HG02852 (cell line): ENCODE data around the gene CFAP97.
A peak's percentile ranks its signal among the peaks of the same experiment; 100 is the strongest.
"Not testable (repeated sequence)": the region's sequence is repeated elsewhere in the genome, so short reads cannot be mapped to it uniquely, and the experiment has no call there.

Experiments used
- ATAC-seq: cut with Tn5 transposase; IDR thresholded peaks from one replicate; pipeline ENCODE4 v1.9.1; 2021; ENCODE audit warnings: mild to moderate bottlenecking, moderate library complexity; ENCODE audit not compliant: unreplicated experiment

CFAP97 gene

GRCh38 chr4:185224597-185224996, 20.8 kb upstream of the CFAP97 start:
- no peak for ATAC-seq

DNA sequence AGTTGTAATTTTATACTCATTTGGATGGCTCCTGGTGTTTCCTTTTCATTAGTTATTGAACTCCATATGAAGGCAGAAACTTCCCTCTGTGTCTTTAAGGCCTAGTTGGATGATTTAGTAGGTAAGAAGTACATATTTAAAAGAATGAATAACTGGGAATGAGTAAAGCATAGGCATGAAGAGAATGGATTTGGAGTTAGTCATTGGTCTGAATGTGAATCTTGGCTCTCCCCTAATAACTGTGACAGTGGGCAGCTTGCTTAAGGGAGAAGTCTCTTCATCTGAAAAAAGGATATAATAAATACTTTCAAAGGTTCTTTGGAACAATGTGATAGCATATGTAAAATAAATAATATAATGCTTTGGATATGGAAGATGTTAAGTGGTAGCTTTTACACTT, 18.8 kb upstream of the CFAP97 start:
- no peak for ATAC-seq

- ATAC-seq: no peak
Observed at GRCh38 chr4:185221912-185222311, 18.1 kb upstream of the CFAP97 start.

DNA sequence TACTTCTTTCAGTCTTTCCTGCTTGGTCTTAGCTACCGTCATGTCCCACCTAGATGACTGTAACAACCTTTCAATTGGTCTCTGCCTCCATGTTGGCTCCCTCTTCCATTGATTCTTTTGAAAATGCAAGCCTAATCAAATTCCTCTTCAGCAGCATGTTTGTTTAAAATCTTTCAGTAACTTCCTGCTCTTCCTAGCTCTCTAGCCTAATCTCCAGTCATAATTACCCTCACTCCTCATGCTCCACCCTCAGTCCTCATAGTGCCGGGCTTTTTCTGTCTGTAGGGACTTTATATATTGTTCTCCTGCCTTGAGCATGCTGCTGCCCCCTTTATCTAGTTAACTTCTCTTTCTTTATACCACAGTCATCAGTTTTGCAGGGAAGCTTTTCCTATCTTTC, 17.7 kb upstream of the CFAP97 start:
- no peak for ATAC-seq

DNA sequence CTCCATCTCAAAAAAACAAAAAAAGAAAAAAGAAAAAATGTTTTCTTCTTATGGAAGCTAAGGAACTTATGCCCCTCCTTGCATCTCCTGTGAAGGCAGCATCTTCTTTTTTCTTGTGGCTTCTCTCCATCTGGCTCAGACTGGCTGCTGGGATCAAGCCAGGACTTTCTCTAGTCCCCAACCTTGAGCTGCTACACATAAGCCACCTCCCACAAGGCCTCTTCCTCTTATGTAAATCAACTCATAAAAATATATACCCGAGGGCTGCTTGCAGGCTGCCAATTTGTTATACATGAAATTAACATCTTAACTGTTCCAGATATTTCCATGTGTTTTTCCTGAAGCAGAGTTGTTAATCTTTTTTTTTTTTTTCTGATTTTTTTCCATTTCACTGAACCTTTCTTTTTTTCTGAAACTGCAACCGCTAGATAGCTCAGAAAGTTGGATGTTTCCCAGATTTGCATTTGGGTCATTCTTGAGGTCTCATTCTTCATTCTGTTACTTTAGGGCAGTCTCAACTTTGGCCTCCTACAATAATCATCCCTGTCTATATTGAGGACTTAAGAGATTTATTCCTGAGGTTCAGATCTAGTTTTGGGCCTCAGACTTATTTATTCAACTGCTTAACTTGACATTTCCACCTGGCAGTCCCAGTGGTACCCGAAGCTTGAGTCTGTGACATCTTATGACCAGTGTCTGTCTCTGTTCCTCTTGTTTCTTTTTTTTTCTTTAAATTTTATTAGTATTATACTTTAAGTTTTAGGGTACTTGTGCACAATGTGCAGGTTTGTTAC, 15.9 kb upstream of the CFAP97 start:
- peak; percentile 78 for ATAC-seq

- ATAC-seq: no peak
Observed at GRCh38 chr4:185218312-185218711, 14.5 kb upstream of the CFAP97 start.

DNA sequence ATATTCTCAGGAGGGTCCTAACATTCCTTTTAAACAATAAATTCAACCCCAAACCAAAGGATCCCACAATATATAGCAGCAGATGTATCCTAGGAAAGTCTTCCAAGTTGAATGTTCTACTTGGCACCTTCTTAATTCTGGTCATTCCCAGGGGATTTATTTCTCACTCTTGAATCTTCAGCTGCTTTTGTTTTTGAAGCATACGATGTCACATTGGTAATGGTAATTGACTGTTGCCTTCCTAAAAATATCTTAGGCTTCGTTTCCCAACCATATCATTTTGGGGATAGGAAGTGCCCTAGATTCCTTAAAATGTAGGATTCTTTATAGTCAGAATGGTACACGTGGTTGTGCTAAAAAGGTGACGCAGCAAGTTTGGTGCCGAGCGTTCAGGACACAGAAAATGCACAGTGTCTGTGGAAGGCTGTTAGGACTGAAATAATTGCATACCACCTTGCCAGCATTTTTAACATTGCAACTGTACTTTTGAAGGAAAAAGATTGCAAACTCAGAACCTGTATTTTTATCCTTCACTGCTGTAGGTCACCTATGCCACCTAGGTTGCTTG, 13.7 kb upstream of the CFAP97 start:
- ATAC-seq: no peak

GRCh38 chr4:185215261-185215660, 11.5 kb upstream of the CFAP97 start:
- ATAC-seq: no peak

GRCh38 chr4:185213877-185214276, 10.1 kb upstream of the CFAP97 start:
- peak; percentile 32 for ATAC-seq

GRCh38 chr4:185212581-185212980, 8.8 kb upstream of the CFAP97 start:
- ATAC-seq: no peak

DNA sequence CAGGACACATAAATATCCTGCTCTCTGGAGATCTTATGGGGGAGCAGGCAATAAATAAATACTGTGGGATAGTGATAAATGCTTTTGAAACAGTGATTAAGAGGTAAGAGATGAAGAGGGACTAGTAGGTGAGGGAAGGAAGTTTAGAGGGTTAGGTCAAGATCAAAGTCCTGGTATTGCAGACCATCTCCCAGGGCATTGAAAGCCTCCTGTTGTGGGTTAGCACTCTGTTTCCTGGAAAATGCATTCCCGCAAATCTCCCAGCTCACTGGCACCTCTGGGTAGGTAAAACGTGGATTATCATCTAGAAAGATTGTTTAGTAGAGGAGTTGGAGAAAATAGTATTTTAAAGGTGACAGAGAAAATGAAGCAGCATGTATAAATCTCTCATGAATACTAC, 7.8 kb upstream of the CFAP97 start:
- no peak for ATAC-seq

DNA sequence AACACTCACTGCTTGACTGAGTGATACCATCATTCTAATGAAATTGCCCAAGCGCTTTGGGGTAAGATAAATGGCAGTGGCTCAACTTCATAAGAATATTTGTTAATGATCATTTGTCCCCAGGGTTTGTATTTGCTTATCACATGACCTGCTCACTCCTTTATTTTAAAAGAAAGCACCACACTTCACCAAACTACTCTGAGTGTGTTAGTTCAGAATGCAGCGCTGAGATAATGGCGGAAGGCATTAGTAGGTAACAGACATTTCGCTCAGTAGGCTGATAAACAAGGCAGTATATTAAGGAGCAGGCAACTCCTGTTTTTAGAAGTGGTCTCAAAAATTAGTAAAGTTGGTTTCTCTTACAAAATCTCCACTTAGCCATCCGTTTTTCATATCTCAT, 7.2 kb upstream of the CFAP97 start:
- ATAC-seq: no peak

DNA sequence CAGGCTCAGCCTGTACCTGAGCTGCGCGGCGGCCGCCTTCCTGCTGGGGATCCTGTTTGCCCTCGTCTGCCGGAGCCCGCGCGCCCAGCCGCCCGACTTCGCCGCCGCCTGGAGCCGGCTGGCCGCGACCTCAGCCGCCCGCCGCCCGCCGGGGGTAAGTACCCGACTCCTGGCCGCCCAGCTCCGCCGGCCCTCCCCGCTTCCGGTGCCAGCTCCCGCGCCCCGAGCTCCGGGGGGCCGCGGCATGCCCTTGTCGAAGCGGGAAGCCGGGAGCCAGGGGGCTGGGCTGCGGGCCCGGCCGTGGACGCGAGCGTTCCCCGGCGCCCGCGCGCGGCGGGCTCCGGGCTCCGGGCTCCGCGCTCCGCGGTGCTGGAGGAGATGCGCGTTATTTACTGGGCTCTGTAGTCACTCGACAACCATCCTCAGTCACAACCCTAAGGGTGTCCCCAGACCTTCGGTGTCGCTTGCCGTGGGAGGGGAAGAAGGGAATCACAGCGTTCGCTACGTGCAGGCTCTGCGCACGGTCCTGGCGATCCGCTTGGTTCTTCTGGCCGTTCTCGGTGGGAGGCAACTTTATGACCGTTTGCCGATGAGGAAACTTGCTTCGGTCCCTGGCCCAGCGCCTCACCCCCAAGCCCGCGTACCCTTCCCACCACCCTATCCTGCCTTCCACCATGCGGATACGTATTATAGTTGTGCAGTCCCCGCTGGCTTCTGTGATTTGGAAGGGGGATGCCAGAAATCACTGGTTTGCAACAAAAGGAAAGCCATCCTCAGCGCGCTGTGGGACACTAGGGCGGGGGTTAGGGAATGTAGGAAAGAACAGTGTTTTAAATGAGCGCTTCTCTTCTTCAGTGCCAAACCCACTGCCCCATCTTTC, 6.5 kb upstream of the CFAP97 start:
- peak; percentile 17 for ATAC-seq

GRCh38 chr4:185209852-185210101, 6.0 kb upstream of the CFAP97 start:
- peak; percentile 13 for ATAC-seq

DNA sequence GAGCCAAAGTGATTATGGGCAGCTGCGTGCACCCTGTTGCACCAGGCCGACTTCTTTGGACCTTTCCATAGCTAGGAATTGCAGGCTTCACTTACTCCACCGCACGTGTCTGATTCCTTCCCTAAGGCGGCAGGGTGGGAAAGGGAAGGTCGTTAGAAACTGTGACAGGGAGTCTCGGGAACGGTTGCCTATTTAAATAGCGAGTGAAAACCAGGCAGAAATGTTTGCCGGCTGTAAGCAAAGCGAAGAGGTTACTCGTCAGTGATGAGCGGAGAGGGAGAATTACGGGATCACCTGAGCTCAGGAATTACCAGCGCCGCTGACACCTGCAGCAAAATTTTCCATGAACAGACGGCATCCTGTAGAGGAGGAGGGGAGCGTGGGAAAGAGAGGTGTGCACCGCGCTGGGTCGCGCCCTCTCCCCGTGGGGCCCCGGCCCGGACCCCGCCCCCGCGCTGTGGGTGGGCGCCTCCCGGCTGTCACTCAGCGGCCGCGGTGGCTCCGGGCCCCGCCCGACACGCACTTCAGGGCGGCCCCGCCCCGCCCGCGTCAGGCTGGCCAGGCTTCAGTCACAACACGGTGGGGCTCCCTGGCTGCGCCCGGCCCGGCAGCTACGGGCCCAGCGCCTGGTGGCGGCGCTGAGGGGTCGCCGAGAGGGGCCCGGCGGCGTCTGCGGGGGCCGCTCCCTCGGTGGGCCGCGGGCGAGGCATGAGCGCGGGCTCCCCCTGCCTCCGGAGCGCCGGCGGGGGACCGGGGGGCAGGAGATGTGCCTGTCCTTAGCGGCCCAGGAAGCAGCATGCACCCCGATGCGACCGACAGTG, 5.4 kb upstream of the CFAP97 start, which contains the start of gene SNX25:
SNX25 (plus strand) TSS at position 568 of the 821 bp plus-strand sequence; CDS start at position 797, 229 bp downstream.
- ATAC-seq: peak; percentile 72

DNA sequence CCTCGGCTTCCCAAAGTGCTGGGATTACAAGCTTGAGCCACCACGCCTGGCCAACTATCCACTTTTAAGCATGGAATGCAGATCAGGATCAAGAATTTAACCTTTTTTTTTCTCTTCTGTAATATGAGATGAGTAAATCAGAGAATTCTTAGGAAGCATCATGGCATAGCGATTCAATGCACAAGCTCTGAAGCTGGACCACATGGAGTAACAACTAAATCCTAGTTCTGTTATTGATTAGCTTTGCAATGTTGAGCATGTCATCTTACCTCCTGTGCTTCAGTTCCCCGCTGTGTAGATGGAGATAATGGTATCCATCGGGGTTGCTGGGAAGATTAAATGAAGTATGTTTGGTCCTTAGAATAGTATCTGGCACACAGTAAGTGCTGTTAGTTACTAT, 3.7 kb upstream of the CFAP97 start:
- ATAC-seq: no peak

DNA sequence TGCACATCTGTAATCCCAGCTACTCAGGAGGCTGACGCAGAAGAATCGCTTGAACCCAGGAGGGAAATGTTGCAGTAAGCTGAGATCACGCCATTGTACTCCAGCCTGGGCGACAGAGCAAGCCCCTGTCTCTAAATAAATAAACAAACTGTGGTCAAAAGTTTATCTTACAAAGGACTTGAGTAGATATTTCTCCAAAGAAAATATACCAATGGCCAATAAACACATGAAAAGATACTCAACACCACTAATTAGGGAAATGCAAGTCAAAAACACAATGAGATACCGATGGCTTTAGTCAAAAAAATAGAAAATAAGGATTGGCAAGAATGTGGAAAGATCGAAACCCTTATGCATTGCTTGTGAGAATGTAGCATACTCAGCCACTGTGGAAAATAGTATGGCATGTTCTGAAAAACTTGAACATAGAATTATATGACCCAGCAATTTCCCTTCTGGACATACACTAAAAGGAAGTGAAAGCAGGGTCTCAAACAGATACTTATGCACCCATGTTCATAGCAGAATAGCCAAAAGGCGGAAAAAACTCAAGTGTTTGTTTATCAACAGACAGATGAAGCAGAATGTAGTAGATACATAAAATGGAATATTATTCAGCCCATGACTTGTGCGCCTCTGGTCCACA, 2.0 kb upstream of the CFAP97 start:
- ATAC-seq: no peak

GRCh38 chr4:185205073-185205472, 1.3 kb upstream of the CFAP97 start:
- ATAC-seq: not testable (repeated sequence)

DNA sequence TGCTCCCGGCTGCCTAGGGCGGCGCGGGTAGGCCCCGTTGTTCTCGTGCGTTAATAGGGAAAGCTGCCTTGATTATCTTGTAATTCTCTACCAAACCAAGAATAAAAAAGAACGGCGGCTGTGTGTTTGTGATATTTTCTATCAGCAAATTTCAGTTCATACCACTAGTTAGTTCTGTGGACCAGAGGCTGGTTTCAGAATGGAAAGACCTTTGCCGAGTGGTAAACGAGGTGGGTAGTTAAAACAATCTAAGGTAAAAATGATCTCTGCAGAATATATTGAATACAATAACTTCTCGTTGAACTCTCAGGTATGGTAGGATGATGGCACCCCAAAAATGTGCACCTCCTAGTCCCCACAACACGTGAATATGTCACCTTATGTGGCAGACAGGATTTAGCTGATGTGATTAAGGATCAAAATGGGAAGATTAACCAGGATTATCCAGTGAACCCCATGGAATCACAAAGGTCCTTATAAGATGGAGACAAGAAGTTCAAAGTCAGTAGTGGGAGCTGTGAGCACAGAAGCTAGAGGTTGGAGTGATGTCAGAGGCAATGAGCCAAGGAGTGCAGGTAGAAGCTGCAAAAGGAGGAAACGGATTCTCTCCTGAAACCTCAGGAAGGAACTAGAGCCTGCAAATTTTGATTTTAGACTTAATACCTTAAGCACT, 574 bp upstream of the CFAP97 start:
- ATAC-seq: no peak

DNA sequence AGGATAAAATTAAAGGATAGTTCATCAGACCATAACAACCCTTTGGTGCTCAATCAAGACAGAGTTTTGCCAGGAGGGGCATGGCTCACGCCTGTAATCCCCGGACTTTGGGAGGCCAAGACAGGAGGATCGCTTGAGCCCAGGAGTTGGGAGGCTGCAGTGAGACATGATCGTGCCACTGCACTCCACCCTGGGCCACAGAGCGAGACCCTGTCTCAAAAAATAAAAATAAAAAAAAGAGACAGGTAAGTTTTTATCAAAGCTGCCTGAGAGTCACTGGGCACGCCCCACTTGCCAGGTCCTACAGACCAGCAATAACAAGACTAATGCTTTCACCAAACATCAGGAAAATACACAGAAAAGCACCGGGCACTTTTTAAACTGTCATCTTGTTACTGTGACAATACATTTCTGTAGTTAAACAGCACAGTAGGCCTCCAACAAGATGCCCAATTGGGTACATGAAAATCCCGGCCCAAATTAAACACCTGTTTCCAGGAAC, 765 bp downstream of the CFAP97 start:
- peak; percentile 0 for ATAC-seq
